Hematopoietic multipotent progenitor cell (in vitro differentiated cells): ENCODE results near the gene RNF138. TPM values are rescaled to one million over a fixed set of nuclear protein-coding genes. Genes with fewer than 3 reads are reported as not detected.
"Not testable (repeated sequence)": the region's sequence is repeated elsewhere in the genome, so short reads cannot be mapped to it uniquely, and the experiment has no call there.

Experiments used
- DNase-seq, 3 donors: peaks; one replicate each; pipeline ENCODE4 v3.0.0-alpha.2; 2011 to 2015; ENCODE audit warnings: low read depth in 2 of 3, low spot score in 2 of 3
- total RNA-seq: library from RNA; depleted of rRNA; stranded (reverse); fragments of >200 nt; gene quantifications from one replicate; pipeline ENCODE4 v1.2.3, GENCODE V29; 2012

RNF138 gene, protein sequence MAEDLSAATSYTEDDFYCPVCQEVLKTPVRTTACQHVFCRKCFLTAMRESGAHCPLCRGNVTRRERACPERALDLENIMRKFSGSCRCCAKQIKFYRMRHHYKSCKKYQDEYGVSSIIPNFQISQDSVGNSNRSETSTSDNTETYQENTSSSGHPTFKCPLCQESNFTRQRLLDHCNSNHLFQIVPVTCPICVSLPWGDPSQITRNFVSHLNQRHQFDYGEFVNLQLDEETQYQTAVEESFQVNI
- 65.4 TPM for total RNA-seq

GRCh38 chr18:32091724-32092421, at the start of gene RNF138:
RNF138 (plus strand) TSS chr18:32091874; CDS start chr18:32092777, 903 bp downstream.
- DNase-seq: peak; percentile 71 to 92 (median 91)

- peak in 2 of 3 donors; percentile 40 to 65 for DNase-seq
Observed at GRCh38 chr18:32042337-32042736, 49.3 kb upstream of the RNF138 start.

- DNase-seq: peak in 2 of 3 donors; percentile 33 to 51
Observed at GRCh38 chr18:32048507-32049091, 43.1 kb upstream of the RNF138 start.

- DNase-seq: peak in 2 of 3 donors; percentile 72 to 87
Observed at GRCh38 chr18:32049393-32050171, 42.1 kb upstream of the RNF138 start.

DNA sequence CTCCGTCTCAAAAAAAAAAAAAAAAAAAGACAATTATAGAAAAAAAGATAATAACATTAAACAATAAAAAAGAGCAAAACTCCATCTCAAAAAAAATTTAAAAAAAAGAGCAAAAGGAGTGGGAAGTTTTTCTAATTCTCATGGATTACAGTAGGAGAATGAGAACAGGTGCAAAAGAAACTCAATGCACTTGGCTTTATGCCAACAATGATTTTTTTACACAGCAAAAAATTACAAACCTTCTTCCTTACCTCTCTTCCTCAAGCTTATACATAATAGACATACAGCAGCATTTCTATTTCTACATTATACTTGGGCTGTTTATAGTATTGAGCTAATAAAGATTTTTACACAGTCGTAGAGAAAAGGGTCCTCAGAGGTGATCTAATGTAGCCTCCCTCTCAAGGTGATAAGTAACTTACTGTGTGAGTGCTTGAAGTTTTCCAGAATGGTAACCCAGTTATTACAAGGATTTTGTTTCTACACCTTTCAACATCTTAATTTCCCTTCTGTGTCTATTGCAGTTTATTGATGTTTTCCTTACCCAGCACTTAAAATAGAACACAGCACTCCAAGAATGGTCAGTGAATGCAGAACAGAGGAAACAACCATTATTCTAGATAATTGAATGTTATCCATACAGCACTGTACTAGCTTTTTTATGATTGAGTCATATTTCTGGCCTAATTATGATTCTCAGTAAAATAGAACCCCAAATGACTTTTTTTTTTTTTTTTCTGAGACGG, 34.9 kb upstream of the RNF138 start:
- DNase-seq: peak in 1 of 3 donors; percentile 29

- DNase-seq: no peak
Observed at GRCh38 chr18:32057624-32058165, 34.0 kb upstream of the RNF138 start.

- no peak for DNase-seq
Observed at GRCh38 chr18:32060026-32060425, 31.6 kb upstream of the RNF138 start.

DNA sequence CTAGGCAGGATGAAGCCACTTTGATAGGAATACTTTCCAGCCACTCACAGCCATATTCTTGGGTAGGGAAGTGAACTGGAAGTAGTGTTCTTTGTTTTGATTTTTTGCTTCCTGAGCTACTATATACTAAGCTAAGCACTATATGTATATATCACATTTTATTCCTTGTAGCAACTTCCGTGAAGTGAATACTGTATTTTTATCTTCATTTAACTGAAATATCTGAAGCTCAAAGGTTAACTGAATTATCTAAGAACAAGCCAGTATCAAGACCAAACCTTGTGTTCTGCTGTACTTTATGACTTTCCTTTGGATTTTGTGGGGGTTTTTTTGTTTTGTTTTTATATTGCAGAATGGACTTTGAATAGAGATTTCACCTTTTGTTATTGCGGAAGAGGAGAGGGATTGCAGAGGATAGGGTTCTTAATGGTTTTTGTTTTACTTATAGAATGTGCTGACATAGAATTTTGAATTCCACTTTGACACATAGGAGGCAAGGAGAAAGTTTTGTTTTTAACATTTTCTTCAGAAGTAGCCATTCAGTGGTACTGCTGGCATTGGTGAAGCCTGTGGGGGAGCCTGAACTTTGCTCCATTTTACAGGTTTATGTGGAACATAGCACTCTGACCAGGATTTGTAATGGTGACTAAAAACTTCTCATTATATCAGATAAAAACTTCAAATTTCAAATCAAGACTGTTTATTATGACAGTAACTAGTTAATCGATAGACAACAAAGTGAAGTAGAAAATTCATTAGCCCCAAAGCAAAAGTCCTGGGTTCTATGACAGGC, 24.1 kb upstream of the RNF138 start:
- DNase-seq: no peak

DNA sequence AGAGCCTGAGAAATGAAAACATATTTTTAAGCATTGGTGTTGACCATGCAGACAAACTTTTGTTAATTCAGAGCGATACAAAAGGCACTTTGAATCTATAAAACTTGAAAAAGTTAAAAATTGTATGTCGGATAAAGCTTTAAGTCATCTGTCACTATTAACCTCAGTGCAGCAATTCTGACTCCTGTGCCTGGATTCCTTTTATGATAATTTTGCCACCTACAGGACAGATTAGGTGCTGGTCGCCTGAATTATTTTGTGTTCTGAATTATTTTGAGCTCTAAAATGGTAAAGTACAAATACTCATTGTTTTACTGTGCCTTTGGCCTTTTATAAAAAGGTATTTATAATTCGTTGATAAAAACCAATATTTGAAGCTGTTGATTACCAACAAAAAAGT, 19.4 kb upstream of the RNF138 start:
- peak in 2 of 3 donors; percentile 45 to 75 for DNase-seq

DNA sequence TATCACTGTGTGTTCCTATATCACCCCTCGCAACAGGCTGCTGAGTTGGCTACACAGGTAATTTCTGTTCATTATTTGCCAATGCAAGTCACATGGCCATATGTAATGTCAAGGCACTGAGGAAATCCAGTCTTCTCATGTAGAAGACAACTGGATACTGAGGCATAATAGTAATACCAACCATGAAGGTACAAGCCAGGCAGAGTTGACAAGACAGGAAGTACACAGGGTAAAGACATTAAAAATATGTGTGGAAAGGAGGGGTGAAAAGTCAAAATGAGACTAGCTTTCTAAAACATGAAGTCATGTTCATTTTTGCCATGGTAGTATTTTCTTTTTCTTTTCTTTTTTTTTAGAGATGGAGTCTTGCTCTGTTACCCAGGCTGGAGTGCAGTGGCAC, 17.5 kb upstream of the RNF138 start:
- DNase-seq: no peak

GRCh38 chr18:32078845-32079244, 12.8 kb upstream of the RNF138 start:
- no peak for DNase-seq

GRCh38 chr18:32081881-32082280, 9.8 kb upstream of the RNF138 start:
- no peak for DNase-seq

GRCh38 chr18:32083781-32084180, 7.9 kb upstream of the RNF138 start:
- DNase-seq: no peak

- no peak for DNase-seq
Observed at GRCh38 chr18:32086881-32087280, 4.8 kb upstream of the RNF138 start.

- not testable (repeated sequence) for DNase-seq
Observed at GRCh38 chr18:32090831-32091230, 843 bp upstream of the RNF138 start.

DNA sequence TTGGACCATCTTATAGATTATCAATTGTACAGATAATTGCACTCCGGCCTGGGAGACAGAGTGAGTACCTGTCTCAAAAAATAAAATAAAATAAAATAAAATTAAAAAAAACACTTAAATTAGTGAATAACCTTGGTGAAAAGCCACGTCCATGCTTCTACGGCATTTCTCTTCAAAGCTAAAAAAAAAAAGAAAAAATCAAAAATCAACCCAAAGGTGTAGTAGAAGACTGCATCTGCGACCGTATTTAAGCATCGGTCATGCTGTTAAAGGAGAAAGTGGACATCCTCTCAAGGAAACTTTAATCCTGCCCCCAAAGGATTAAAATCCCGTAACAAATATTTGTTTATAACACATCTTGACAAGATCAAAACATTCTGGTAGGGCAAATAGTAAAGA, 350 bp upstream of the RNF138 start:
- DNase-seq: no peak

GRCh38 chr18:32092422-32093101, 888 bp downstream of the RNF138 start:
- DNase-seq: peak; percentile 92 to 98 (median 97)

GRCh38 chr18:32093102-32093511, 1.4 kb downstream of the RNF138 start:
- peak in 2 of 3 donors; percentile 59 to 73 for DNase-seq

DNA sequence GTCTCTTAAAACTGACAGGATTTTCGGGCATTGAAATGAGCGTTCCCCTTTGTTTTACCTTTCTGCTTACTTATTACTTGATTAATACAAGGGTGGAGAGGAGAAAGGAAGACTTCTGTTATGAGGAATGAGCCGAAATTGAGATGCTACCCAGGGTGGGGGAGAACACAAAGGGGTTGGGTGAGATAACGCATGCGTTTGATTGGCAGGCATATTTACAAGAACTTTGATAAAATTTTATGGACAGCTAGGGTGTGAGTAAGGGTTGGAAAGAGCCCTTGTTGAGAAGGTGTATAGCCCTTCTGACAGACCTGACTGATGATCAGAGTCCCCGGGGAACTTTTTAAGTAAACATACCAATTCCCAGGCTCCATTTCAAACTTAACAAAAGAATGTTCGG, 1.8 kb downstream of the RNF138 start:
- DNase-seq: no peak
